H1 (cell line): ENCODE measurements around the gene PAOX. TPM values are rescaled to one million over a fixed set of nuclear protein-coding genes. Genes with fewer than 3 reads are reported as not detected.

Source experiments
- CBX5 ChIP-seq: fragments of 300-800, 300-1000 bp; sonication (generic); IDR thresholded peaks from 2 replicates; pipeline ENCODE4 v1.7.1; 2016; ENCODE audit warnings: antibody characterized with exemption, low read length, low read depth
- CHD7 ChIP-seq: fragments of 300-600 bp; sonication (generic); IDR thresholded peaks from 2 replicates; pipeline ENCODE4 v1.7.1; 2012; ENCODE audit warnings: low read length, moderate library complexity, mild to moderate bottlenecking, inconsistent platforms; ENCODE audit not compliant: insufficient replicate concordance
- SAP30 ChIP-seq: fragments of 300-600 bp; sonication (generic); IDR thresholded peaks from 2 replicates; pipeline ENCODE4 v1.7.1; 2012; ENCODE audit warnings: low read length, moderate library complexity, mild to moderate bottlenecking, inconsistent platforms; ENCODE audit not compliant: insufficient read depth, insufficient replicate concordance
- TBP ChIP-seq: IDR thresholded peaks from 2 replicates; pipeline ENCODE4 v1.6.1; 2011; ENCODE audit warnings: low read depth, low read length, improper control_type of control experiment
- TEAD4 ChIP-seq: IDR thresholded peaks from 2 replicates; pipeline ENCODE4 v1.6.1; 2012; ENCODE audit warnings: low read depth, low read length, inconsistent platforms, mixed read lengths
- polyA plus RNA-seq, 7 experiments: library from polyadenylated mRNA; depleted of rRNA in 3 of 7; stranded (reverse) in 5 of 7; unstranded in 2 of 7; fragments of >200 nt in 5 of 7; fragments of 200-250 nt in 2 of 7; gene quantifications; 1 replicate in 5 of 7; 2 replicates in 1 of 7; 4 replicates in 1 of 7; pipeline versions ENCODE4 v1.2.1 to v1.2.3, GENCODE V29; 2011 to 2013; ENCODE audit warnings: missing spikeins in 2 of 7, mixed read lengths in 2 of 7
- total RNA-seq: library from RNA; stranded (reverse); fragmentation: NEBNext Ultra II Directional; extraction: Animal tissue kit (Norgen Biotek cat#: 25700); gene quantifications from 2 replicates; pipeline ENCODE4 v1.2.1, GENCODE V29; 2021

The PAOX gene
- total and polyA plus RNA-seq, 2 of the 8 experiments (the other 6 are each of a cell fraction or from before 2014, with no cell fraction given), result 3.7 to 4.3 TPM

- TF ChIP-seq CHD7 (no peak), TEAD4 (no peak), TBP (no peak), CBX5 (no peak), SAP30 (no peak)
Measured at GRCh38 chr10:133341983-133342382, 37.1 kb upstream of the PAOX start (continued).
